Gastrocnemius medialis (tissue), 4 donors: ENCODE results near the gene WDR53. TPM values are rescaled to one million over a fixed set of nuclear protein-coding genes. Genes with fewer than 3 reads are reported as not detected.

Source experiments
- ATAC-seq, 2 donors: fragments of 150-250 bp; one replicate each; pipeline ENCODE4 v1.9.1; 2016
- DNase-seq, 2 donors: peaks; one replicate each; pipeline ENCODE4 v3.0.0-alpha.2; 2019
- H3K27ac ChIP-seq, 4 donors: fragments of 200-600 bp; sonication (generic); 1 replicate in 1 of 4; 2 replicates in 3 of 4; pipeline ENCODE4 v1.5.1; 2016 to 2018; ENCODE audit warnings: mild to moderate bottlenecking in 2 of 4, moderate library complexity in 1 of 4
- H3K27me3 ChIP-seq, 3 donors: fragments of 200-600 bp; sonication (generic) in 2 of 3; 1 replicate in 1 of 3; 2 replicates in 2 of 3; pipeline versions ENCODE4 v1.5.1 to v1.6.0; 2016 to 2019; ENCODE audit warnings: mild to moderate bottlenecking in 1 of 3, moderate library complexity in 1 of 3
- H3K36me3 ChIP-seq, 2 donors: fragments of 200-600 bp; sonication (generic) in 1 of 2; one replicate each; pipeline ENCODE4 v1.5.1; 2017 to 2018
- H3K4me1 ChIP-seq, 2 donors: fragments of 200-600 bp; sonication (generic) in 1 of 2; one replicate each; pipeline ENCODE4 v1.5.1; 2016 to 2017; ENCODE audit warnings: mild to moderate bottlenecking in 2 of 2
- H3K4me3 ChIP-seq, 4 donors: fragments of 200-600 bp; sonication (generic) in 3 of 4; 1 replicate in 1 of 4; 2 replicates in 3 of 4; pipeline ENCODE4 v1.5.1; 2016 to 2019; ENCODE audit warnings: mild to moderate bottlenecking in 2 of 4
- H3K9me3 ChIP-seq, 3 donors: fragments of 200-600 bp; sonication (generic) in 2 of 3; 1 replicate in 1 of 3; 2 replicates in 2 of 3; pipeline ENCODE4 v1.5.1; 2016 to 2019
- CTCF ChIP-seq, 5 experiments: fragments of 450-650 bp in 3 of 5; fragments of 200-600 bp in 2 of 5; sonication (generic) in 2 of 5; IDR thresholded peaks in 4 of 5; conservative IDR thresholded peaks in 1 of 5; 1 replicate in 4 of 5; 2 replicates in 1 of 5; pipeline ENCODE4 v1.5.1; 2016 to 2019; ENCODE audit warnings: antibody characterized with exemption in 5 of 5, mild to moderate bottlenecking in 3 of 5, moderate library complexity in 3 of 5
- POLR2A ChIP-seq, 2 donors: fragments of 450-650 bp; IDR thresholded peaks; one replicate each; pipeline ENCODE4 v1.6.1; 2017; ENCODE audit warnings: antibody characterized with exemption in 2 of 2, mild to moderate bottlenecking in 2 of 2, moderate library complexity in 2 of 2
- in situ Hi-C, 4 donors: fragments of 200-750 bp; cut with MboI; loops; one replicate each; pipeline versions ENCODE4 v1.15.0 to v1.8.0; 2017; ENCODE audit warnings: low sequenced_read_pairs in 4 of 4
- intact Hi-C: fragments of 100-400 bp; cut with DNase I; formaldehyde crosslinking; loops from one replicate; pipeline ENCODE4 v1.15.1; 2023; ENCODE audit warnings: low total_unique reads
- total RNA-seq, 4 donors: library from RNA; depleted of rRNA; stranded (reverse); fragments of >200 nt; gene quantifications; one replicate each; pipeline versions ENCODE4 v1.1.0 to v1.2.3, GENCODE V29; 2016

The WDR53 gene
- total RNA-seq, 4 donors from 2014 or later = 4.8 to 8.3 (median 6.7) TPM

GRCh38 chr3:196506687-196507086, 61.7 kb downstream of the WDR53 start:
- DNase-seq (no peak), ATAC-seq (no peak)
- peaks cover 0 to 8% of the 10 kb centered on the region in 2 donors for H3K36me3 ChIP-seq
- H3K9me3 ChIP-seq = peaks cover 0 to 4% (median 0%) of the 10 kb centered on the region in 3 donors
- in situ Hi-C loops = loop anchor here in 1 of 4 donors (25.0 kb wide), 1 partner anchor 419 kb away; the partner anchor contains the start of gene TFRC
- no peaks in the 10 kb centered on the region for H3K27me3 ChIP-seq
- no peak for TF ChIP-seq POLR2A (IDR thresholded peaks at IDR 0.05)
- TF ChIP-seq CTCF (IDR thresholded peaks at IDR 0.05 in 4 of 5, conservative IDR thresholded peaks at IDR 0.05 in 1 of 5) = no peak
- no peak overlapping the region for H3K27ac ChIP-seq
- H3K4me3 ChIP-seq = no peak overlapping the region
- intact Hi-C loops = no loop called here
- peaks cover 0 to under 1% of the 10 kb centered on the region in 2 donors for H3K4me1 ChIP-seq

GRCh38 chr3:196504556-196504955, 63.8 kb downstream of the WDR53 start:
- Histone ChIP-seq H3K4me3 (peak overlapping the region in 1 of 4 donors; percentile 89), H3K4me1 (peaks cover 12 to 15% of the 10 kb centered on the region in 2 donors), H3K36me3 (peaks cover 0 to 8% of the 10 kb centered on the region in 2 donors), H3K27me3 (no peaks in the 10 kb centered on the region), H3K27ac (peak overlapping the region; percentile 91 to 95 (median 93)), H3K9me3 (peaks cover 0 to 4% (median 0%) of the 10 kb centered on the region in 3 donors)
- in situ Hi-C loops (loop anchor here in 1 of 4 donors (25.0 kb wide), 1 partner anchor 417 kb away; the partner anchor contains the start of gene TFRC), intact Hi-C loops (no loop called here)
- TF ChIP-seq POLR2A (IDR thresholded peaks at IDR 0.05) (no peak), CTCF (IDR thresholded peaks at IDR 0.05 in 4 of 5, conservative IDR thresholded peaks at IDR 0.05 in 1 of 5) (no peak)
- no peak for ATAC-seq
- no peak for DNase-seq

Other genes with a start within 250 kb of the WDR53 start
- gene TM4SF19, start 230.2 kb downstream of the WDR53 start, total RNA-seq = under 1 TPM in 3 of 4 donors, not detected in 1; 0.53 to 0.92 (median 0.65) TPM
- 1 to 10 TPM; 4.2 to 8.0 (median 5.4) TPM for gene UBXN7, start 136.1 kb downstream of the WDR53 start, total RNA-seq
- 10 to 100 TPM in 3 of 4 donors, 1 to 10 TPM in 1; 6.5 to 14.6 (median 11.0) TPM for gene RNF168, start 64.8 kb downstream of the WDR53 start, total RNA-seq
- 1 to 10 TPM in 3 of 4 donors, under 1 TPM in 1; 0.46 to 2.2 (median 1.5) TPM for gene SMCO1, start 53.2 kb downstream of the WDR53 start, total RNA-seq
- gene FBXO45, start 106 bp upstream of the WDR53 start, total RNA-seq = 10 to 100 TPM in 3 of 4 donors, 1 to 10 TPM in 1; 9.6 to 20.8 (median 12.1) TPM
- gene NRROS, start 71.1 kb upstream of the WDR53 start, total RNA-seq = 1 to 10 TPM in 2 of 4 donors, under 1 TPM in 2; 0.31 to 1.7 (median 0.96) TPM
- 1 to 10 TPM in 3 of 4 donors, under 1 TPM in 1; 0.62 to 4.1 (median 1.4) TPM for gene CEP19, start 143.7 kb upstream of the WDR53 start, total RNA-seq
- 10 to 100 TPM; 13.2 to 35.1 (median 28.8) TPM for gene PIGX, start 143.8 kb upstream of the WDR53 start, total RNA-seq
- gene PAK2, start 171.3 kb upstream of the WDR53 start, total RNA-seq = 10 to 100 TPM; 42.6 to 58.6 (median 50.1) TPM